HG03097 (cell line): ENCODE measurements around the gene RUNX2.
"Not testable (repeated sequence)": the region's sequence is repeated elsewhere in the genome, so short reads cannot be mapped to it uniquely, and the experiment has no call there.

ENCODE experiments used
- ATAC-seq: cut with Tn5 transposase; IDR thresholded peaks from one replicate; pipeline ENCODE4 v1.9.1; 2021; ENCODE audit not compliant: unreplicated experiment, low FRiP score

The RUNX2 gene

GRCh38 chr6:45327956-45328522, at the start of gene RUNX2:
RUNX2 (plus strand) TSS chr6:45328330; CDS start chr6:45328727, 397 bp downstream.
- no peak for ATAC-seq

GRCh38 chr6:45278367-45278766, 49.8 kb upstream of the RUNX2 start:
- ATAC-seq: no peak

GRCh38 chr6:45286707-45287106, 41.4 kb upstream of the RUNX2 start:
- not testable (repeated sequence) for ATAC-seq

- ATAC-seq: no peak
Observed at GRCh38 chr6:45289751-45290514, 38.2 kb upstream of the RUNX2 start.

- ATAC-seq: no peak
Observed at GRCh38 chr6:45293306-45293705, 34.8 kb upstream of the RUNX2 start.

GRCh38 chr6:45294065-45294701, 33.9 kb upstream of the RUNX2 start:
- ATAC-seq: not testable (repeated sequence)

GRCh38 chr6:45297320-45297719, 30.8 kb upstream of the RUNX2 start:
- ATAC-seq: no peak

- no peak for ATAC-seq
Observed at GRCh38 chr6:45299096-45299581, 29.0 kb upstream of the RUNX2 start.

- ATAC-seq: no peak
Observed at GRCh38 chr6:45300736-45301135, 27.4 kb upstream of the RUNX2 start.

GRCh38 chr6:45301348-45302142, 26.6 kb upstream of the RUNX2 start:
- no peak for ATAC-seq

GRCh38 chr6:45302832-45303231, 25.3 kb upstream of the RUNX2 start:
- no peak for ATAC-seq

GRCh38 chr6:45305546-45305945, 22.6 kb upstream of the RUNX2 start:
- no peak for ATAC-seq

GRCh38 chr6:45310118-45310788, 17.9 kb upstream of the RUNX2 start:
- no peak for ATAC-seq

- no peak for ATAC-seq
Observed at GRCh38 chr6:45314146-45314545, 14.0 kb upstream of the RUNX2 start.

GRCh38 chr6:45320349-45320748, 7.8 kb upstream of the RUNX2 start:
- ATAC-seq: no peak

GRCh38 chr6:45323656-45324224, 4.4 kb upstream of the RUNX2 start:
- ATAC-seq: no peak

GRCh38 chr6:45326698-45327417, 1.3 kb upstream of the RUNX2 start:
- no peak for ATAC-seq

GRCh38 chr6:45328523-45328922, 393 bp downstream of the RUNX2 start:
- no peak for ATAC-seq

- ATAC-seq: no peak
Observed at GRCh38 chr6:45344900-45345299, 16.8 kb downstream of the RUNX2 start.
